BJ (cell line): Measurements from ENCODE around the gene SLC23A3. TPM values are rescaled to one million over a fixed set of nuclear protein-coding genes. Genes with fewer than 3 reads are reported as not detected.

Experiments
- CTCF ChIA-PET: fragments of 350-600 bp; formaldehyde crosslinking; extraction: SDS; loops from one replicate; lab custom pipeline; 2021; ENCODE audit warnings: antibody characterized with exemption, inconsistent platforms; lab: Yijun Ruan, JAX
- POLR2A ChIA-PET: fragments of 300-600 bp; sonication (Branson Sonifier 250); formaldehyde crosslinking; extraction: SDS; loops from one replicate; lab custom pipeline; 2021; ENCODE audit warnings: antibody characterized with exemption; lab: Charles Lee
- DNase-seq: peaks from one replicate; pipeline ENCODE4 v3.0.0-alpha.2; 2011; ENCODE audit warnings: low read depth
- H3K27me3 ChIP-seq: 2 replicates; pipeline ENCODE4 v1.6.0; 2011; ENCODE audit warnings: low read length; ENCODE audit not compliant: control insufficient read depth, insufficient read depth
- H3K36me3 ChIP-seq: 2 replicates; pipeline ENCODE4 v1.5.1; 2011; ENCODE audit warnings: low read length; ENCODE audit not compliant: control insufficient read depth, insufficient read depth
- H3K4me3 ChIP-seq: 2 replicates; pipeline ENCODE4 v1.5.1; 2011; ENCODE audit warnings: low read depth, mild to moderate bottlenecking, control low read depth, low read length
- CTCF ChIP-seq: IDR thresholded peaks from 2 replicates; pipeline ENCODE4 v1.5.1; 2011; ENCODE audit warnings: low read depth, mild to moderate bottlenecking, control low read depth, inconsistent platforms, low read length, moderate library complexity; ENCODE audit not compliant: insufficient read depth
- polyA plus RNA-seq: library from polyadenylated mRNA; depleted of rRNA; stranded (reverse); fragments of >200 nt; gene quantifications from 2 replicates; pipeline ENCODE4 v1.2.3, GENCODE V29; 2011

The SLC23A3 gene
- polyA plus RNA-seq, 1 experiment, result 1.3 TPM

DNA sequence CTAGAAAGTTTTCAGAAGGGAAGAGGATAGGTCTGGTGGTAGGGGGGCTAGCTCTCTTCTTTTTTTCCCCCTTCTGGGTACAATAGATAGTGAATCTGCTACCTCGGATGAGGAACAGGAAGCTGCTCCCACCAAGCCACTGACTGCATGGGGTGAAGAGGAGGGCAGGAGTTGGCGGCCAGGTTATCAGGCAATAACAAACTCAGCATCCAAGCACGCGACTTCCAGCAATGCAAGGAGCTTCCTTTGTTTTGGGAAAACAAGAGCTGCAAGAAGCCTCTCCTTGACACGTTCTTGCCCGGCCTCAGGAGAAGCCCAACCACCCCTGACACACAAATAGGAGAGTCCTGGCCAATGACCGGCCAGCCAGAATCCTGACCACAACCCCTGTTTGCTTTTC is 41.4 kb downstream of the SLC23A3 start:
- Histone ChIP-seq H3K36me3 (no peaks in the 10 kb centered on the region), H3K4me3 (no peak overlapping the region), H3K27me3 (no peaks in the 10 kb centered on the region)
- ChIA-PET CTCF (interaction anchor here (0.9 to 1.6 kb wide), 4 partner anchors 9 to 57 kb away, joined by 3 read pairs; no protein-coding TSS in a partner anchor), POLR2A (no interaction called here)
- no peak for DNase-seq
- no peak for TF ChIP-seq CTCF

- H3K27me3 ChIP-seq, result no peaks in the 10 kb centered on the region
- no peaks in the 10 kb centered on the region for H3K36me3 ChIP-seq
- H3K4me3 ChIP-seq, result no peak overlapping the region
- ChIA-PET POLR2A (interaction anchor here (0.6 kb wide), 1 partner anchor 35 kb away, joined by 4 read pairs; no protein-coding TSS in a partner anchor), CTCF (interaction anchor here (0.8 to 1.6 kb wide), 2 partner anchors 8 to 15 kb away, joined by 3 to 4 read pairs; no protein-coding TSS in a partner anchor)
- no peak for DNase-seq
- TF ChIP-seq CTCF, result no peak
These were observed 42.7 kb downstream of the SLC23A3 start for GRCh38 chr2:219127037-219127635.

DNA sequence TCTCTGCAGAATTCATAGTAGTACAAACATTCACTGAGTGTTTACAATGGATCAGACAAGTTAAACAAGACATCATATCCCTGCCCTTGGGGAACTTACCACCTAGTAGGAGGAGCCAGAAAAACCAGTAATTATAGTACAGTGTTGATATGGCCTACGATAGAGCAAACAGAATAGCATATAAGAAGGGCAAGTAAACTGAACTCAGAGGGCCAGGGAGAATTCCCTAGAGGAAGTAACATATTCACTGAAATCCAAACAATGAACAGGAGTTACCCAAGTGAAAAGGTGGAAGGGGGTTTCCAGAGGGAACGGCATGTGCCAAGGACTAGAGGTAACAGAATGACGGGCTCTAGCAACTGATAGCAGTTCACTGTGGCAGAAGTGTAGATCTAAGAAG is 43.3 kb downstream of the SLC23A3 start:
- no peaks in the 10 kb centered on the region for H3K27me3 ChIP-seq
- ChIA-PET CTCF (interaction anchor here (1.6 kb wide), 1 partner anchor 29 kb away, joined by 6 read pairs; no protein-coding TSS in a partner anchor), POLR2A (no interaction called here)
- no peak for TF ChIP-seq CTCF
- DNase-seq, result no peak
- no peak overlapping the region for H3K4me3 ChIP-seq
- no peaks in the 10 kb centered on the region for H3K36me3 ChIP-seq

DNA sequence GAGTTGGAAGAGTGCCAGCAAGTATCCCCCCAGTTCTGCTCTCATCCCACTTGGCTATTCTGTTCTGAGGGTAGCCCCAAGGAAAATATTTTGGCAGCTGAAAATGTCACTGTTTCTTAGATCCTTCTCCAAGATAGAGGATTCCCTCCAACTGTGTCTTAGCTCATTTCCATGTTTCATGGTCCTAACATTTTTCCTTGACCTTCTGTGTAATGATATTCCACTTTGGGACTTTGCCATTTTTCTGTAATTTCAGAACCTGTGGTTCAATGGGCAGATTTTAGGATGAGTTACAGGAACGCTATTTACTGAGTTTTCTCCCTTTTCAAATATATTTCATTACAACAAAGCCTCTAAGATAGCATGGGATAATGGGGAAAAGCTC is 44.0 kb downstream of the SLC23A3 start:
- no peak for TF ChIP-seq CTCF
- no peak overlapping the region for H3K4me3 ChIP-seq
- H3K36me3 ChIP-seq, result no peaks in the 10 kb centered on the region
- H3K27me3 ChIP-seq, result no peaks in the 10 kb centered on the region
- CTCF ChIA-PET, result interaction anchor here (1.1 to 9.7 kb wide), 6 partner anchors 16 to 96 kb away, joined by 3 to 86 read pairs (median 7); no protein-coding TSS in a partner anchor
- no peak for DNase-seq
- POLR2A ChIA-PET, result no interaction called here

DNA sequence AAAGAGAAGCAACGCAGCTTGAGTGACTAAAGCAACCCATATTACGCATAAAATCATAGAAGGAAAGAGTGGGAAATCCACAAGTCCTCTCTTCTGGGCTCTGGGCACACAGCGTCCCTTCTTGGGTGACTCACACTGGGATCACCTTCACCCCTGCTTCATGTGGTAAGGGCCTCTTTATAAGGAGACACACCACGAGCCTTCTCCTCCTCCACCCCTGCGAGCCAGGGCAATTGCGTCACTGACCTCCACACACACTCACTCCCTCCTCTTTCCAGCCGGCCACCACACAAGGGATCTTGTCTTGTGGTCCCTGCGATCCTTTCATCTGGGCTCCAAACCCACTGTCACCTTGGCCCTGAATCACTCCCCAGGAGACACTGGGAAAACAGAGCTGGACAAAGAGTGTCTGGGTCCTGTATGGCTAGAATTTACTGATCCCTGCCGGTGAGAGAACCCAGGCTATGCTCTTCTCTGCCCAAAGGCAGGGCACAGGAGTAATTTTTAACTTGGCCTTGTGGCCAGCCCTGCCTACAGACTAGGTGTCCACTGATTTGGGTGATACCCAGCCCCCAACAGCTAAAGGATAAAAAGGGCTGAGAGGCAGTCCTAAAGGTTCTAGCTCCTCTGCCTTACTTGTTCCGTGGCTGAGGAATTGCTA is 44.5 kb downstream of the SLC23A3 start:
- no peak for TF ChIP-seq CTCF
- H3K36me3 ChIP-seq, result no peaks in the 10 kb centered on the region
- H3K27me3 ChIP-seq, result no peaks in the 10 kb centered on the region
- CTCF ChIA-PET, result interaction anchor here (1.1 to 12.0 kb wide), 8 partner anchors 16 to 145 kb away, joined by 3 to 168 read pairs (median 7); partner anchors contain the start of gene IHH
- POLR2A ChIA-PET, result no interaction called here
- H3K4me3 ChIP-seq, result no peak overlapping the region
- DNase-seq, result peak; percentile 11
